B cell (primary cell): Measurements from ENCODE around the gene PRUNE2. TPM values are rescaled to one million over a fixed set of nuclear protein-coding genes. Genes with fewer than 3 reads are reported as not detected.

Experiments used
- ATAC-seq: fragments of 200-7000 bp; cut with Tn5 transposase; one replicate; pipeline ENCODE4 v1.10.0; 2021; ENCODE audit warnings: low read depth, mild to moderate bottlenecking, moderate number of reproducible peaks, moderate library complexity
- CTCF ChIA-PET: fragments of 350-600 bp; sonication (Branson Sonifier 250); formaldehyde crosslinking; loops from one replicate; lab custom pipeline; 2021; ENCODE audit warnings: antibody characterized with exemption, inconsistent platforms; lab: Charles Lee
- POLR2A ChIA-PET: fragments of 350-600 bp; sonication (Branson Sonifier 250); formaldehyde crosslinking; loops from one replicate; lab custom pipeline; 2021; ENCODE audit warnings: antibody characterized with exemption; lab: Charles Lee
- DNase-seq: peaks from one replicate; pipeline ENCODE4 v3.0.0; 2013
- H2AFZ ChIP-seq: 2 replicates; pipeline ENCODE4 v1.6.1; 2012; ENCODE audit warnings: mild to moderate bottlenecking, low read depth, low read length; ENCODE audit not compliant: insufficient read depth, poor library complexity, severe bottlenecking
- H3K27ac ChIP-seq, 2 donors: 1 replicate in 1 of 2; 2 replicates in 1 of 2; pipeline ENCODE4 v1.5.1; 2012 to 2013; ENCODE audit warnings: low read length in 2 of 2, mild to moderate bottlenecking in 2 of 2, moderate library complexity in 1 of 2
- H3K27me3 ChIP-seq, 4 experiments: fragments of 200-600 bp in 1 of 4; sonication (generic) in 1 of 4; replicated peaks in 1 of 4; 1 replicate in 2 of 4; 2 replicates in 2 of 4; pipeline versions ENCODE4 v1.6.1 to v1.7.0; 2013 to 2016; ENCODE audit warnings: low read length in 3 of 4, mild to moderate bottlenecking in 2 of 4, mixed read lengths in 1 of 4, moderate library complexity in 1 of 4; ENCODE audit not compliant: insufficient read depth in 4 of 4, control insufficient read depth in 3 of 4; ENCODE audit errors: control extremely low read depth in 1 of 4
- H3K36me3 ChIP-seq, 2 experiments: replicated peaks in 1 of 2; 1 replicate in 1 of 2; 2 replicates in 1 of 2; pipeline versions ENCODE4 v1.6.1 to v1.7.1; 2013; ENCODE audit warnings: low read length in 1 of 2; ENCODE audit not compliant: insufficient read depth in 2 of 2, control insufficient read depth in 1 of 2; ENCODE audit errors: control extremely low read depth in 1 of 2, extremely low read depth in 1 of 2
- H3K4me1 ChIP-seq, 2 donors: fragments of 200-600 bp in 1 of 2; sonication (generic) in 1 of 2; 1 replicate in 1 of 2; 2 replicates in 1 of 2; pipeline versions ENCODE4 v1.5.1 to v1.6.1; 2013 to 2017; ENCODE audit warnings: low read length in 2 of 2; ENCODE audit not compliant: control insufficient read depth in 2 of 2, insufficient read depth in 2 of 2
- H3K4me2 ChIP-seq: replicated peaks from 2 replicates; pipeline ENCODE3; 2012; ENCODE audit warnings: mild to moderate bottlenecking, low read depth, low read length; ENCODE audit not compliant: poor library complexity, severe bottlenecking
- H3K4me3 ChIP-seq, 5 experiments: fragments of 200-600 bp in 1 of 5; sonication (generic) in 1 of 5; 1 replicate in 3 of 5; 2 replicates in 2 of 5; pipeline versions ENCODE4 v1.5.1 to v1.7.0; 2011 to 2016; ENCODE audit warnings: low read length in 4 of 5, mild to moderate bottlenecking in 4 of 5, low read depth in 2 of 5, control low read depth in 1 of 5, moderate library complexity in 1 of 5; ENCODE audit not compliant: insufficient read depth in 1 of 5; ENCODE audit errors: control extremely low read depth in 1 of 5, extremely low read depth in 1 of 5
- H3K79me2 ChIP-seq: fragments of 200-600 bp; sonication (generic); one replicate; pipeline ENCODE4 v1.6.0; 2016; ENCODE audit warnings: low read length; ENCODE audit not compliant: control insufficient read depth, insufficient read depth
- H3K9ac ChIP-seq: fragments of 200-600 bp; sonication (generic); 2 replicates; pipeline ENCODE4 v1.6.1; 2017; ENCODE audit warnings: mild to moderate bottlenecking, low read length, moderate library complexity
- H3K9me3 ChIP-seq, 3 donors: one replicate each; pipeline versions ENCODE4 v1.6.1 to v1.7.1; 2013; ENCODE audit warnings: low read length in 2 of 3; ENCODE audit not compliant: control insufficient read depth in 2 of 3, insufficient read depth in 1 of 3; ENCODE audit errors: control extremely low read depth in 1 of 3
- H4K20me1 ChIP-seq: 2 replicates; pipeline ENCODE4 v1.6.0; 2012; ENCODE audit warnings: mild to moderate bottlenecking, low read length; ENCODE audit not compliant: insufficient read depth, control insufficient read depth, poor library complexity, severe bottlenecking
- H3K27ac Mint-ChIP-seq: one replicate; pipeline ENCODE4 v1.8.0; 2021; ENCODE audit warnings: mixed read lengths
- H3K27me3 Mint-ChIP-seq: one replicate; pipeline ENCODE4 v1.8.0; 2021; ENCODE audit warnings: mixed read lengths
- H3K4me1 Mint-ChIP-seq: one replicate; pipeline ENCODE4 v1.8.0; 2021; ENCODE audit warnings: mixed read lengths
- H3K4me3 Mint-ChIP-seq: one replicate; pipeline ENCODE4 v1.8.0; 2021; ENCODE audit warnings: mixed read lengths
- H3K9me3 Mint-ChIP-seq: one replicate; pipeline ENCODE4 v1.8.0; 2022; ENCODE audit warnings: mixed read lengths; ENCODE audit not compliant: insufficient read depth
- EZH2 ChIP-seq: IDR thresholded peaks from 2 replicates; pipeline ENCODE4 v1.6.1; 2012; ENCODE audit warnings: borderline replicate concordance, low read depth, mild to moderate bottlenecking, moderate library complexity, low read length; ENCODE audit not compliant: insufficient read depth, poor library complexity, severe bottlenecking
- WGBS: methylation state at CpG from one replicate; pipeline ENCODE4 v1.1.5; 2013; ENCODE audit warnings: missing lambda C conversion rate; ENCODE audit not compliant: insufficient coverage; 5-methylcytosine and 5-hydroxymethylcytosine counted together
- intact Hi-C: fragments of 100-400 bp; cut with micrococcal nuclease; formaldehyde crosslinking; loops from one replicate; pipeline ENCODE4 v1.10.0; 2022
- polyA plus RNA-seq: library from polyadenylated mRNA; depleted of rRNA; stranded (reverse); fragments of >200 nt; gene quantifications from 2 replicates; pipeline ENCODE4 v1.2.3, GENCODE V29; 2012
- total RNA-seq, 2 donors: library from RNA; stranded (reverse); fragments of 120-200 nt in 1 of 2; gene quantifications; 1 replicate in 1 of 2; 2 replicates in 1 of 2; pipeline versions ENCODE4 v1.2.3 to v1.2.4, GENCODE V29; 2013 to 2022
- TF ChIP-seq, protein P1 (sequence below): fragments of 200-600 bp; IDR thresholded peaks from one replicate; pipeline ENCODE4 v1.8.0; 2022; ENCODE audit warnings: antibody characterized with exemption, mild to moderate bottlenecking

PRUNE2 gene
- total and polyA plus RNA-seq, 2 donors (not counting 1 experiment from before 2014, with no cell fraction given), result 0.12 TPM; not detected in 1

DNA sequence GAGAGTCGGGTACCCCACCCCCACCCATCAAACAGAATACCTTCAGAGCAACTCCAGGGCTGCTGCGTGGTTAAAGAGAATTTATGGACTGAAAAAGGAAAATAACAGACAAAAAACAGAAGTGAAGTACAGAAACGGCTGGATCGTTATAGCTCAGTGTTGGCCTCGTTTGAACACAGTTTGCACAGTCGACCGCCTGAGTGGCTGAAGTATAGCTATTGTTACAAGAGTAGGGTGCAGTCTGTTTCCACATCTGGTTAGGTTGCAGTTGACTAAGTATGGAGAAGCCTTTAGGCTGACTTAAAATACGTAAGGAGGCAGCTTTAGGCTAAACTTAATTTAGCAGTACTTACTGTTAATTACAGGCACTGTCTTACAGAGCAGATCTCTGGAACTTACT, 325.7 kb downstream of the PRUNE2 start:
- CTCF ChIA-PET, result interaction anchor here (0.9 kb wide), 1 partner anchor 133 kb away, joined by 3 read pairs; no protein-coding TSS in a partner anchor
- H3K9me3 ChIP-seq, result peaks cover 0 to 11% (median 0%) of the 10 kb centered on the region in 3 donors

DNA sequence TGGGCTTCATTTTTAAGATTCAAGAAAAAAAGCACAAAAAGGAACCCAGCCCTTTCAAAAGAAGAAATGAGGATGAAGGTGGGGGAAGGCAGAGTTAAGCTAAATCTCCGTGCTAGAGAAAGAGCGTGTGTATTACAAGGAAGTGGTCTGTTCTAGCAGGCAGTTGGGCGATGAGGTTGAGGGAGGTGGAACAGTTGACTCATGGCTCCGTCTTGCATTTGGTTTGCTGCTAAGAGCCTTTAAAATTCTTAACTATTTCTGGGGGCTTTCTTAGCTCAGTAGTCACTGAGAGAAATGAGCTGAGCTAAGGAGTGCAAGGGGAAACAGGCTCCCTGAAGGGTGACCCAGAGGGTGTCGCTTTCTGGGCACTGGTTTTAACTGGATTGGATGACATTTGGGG, 329.6 kb downstream of the PRUNE2 start:
- POLR2A ChIA-PET, result no interaction called here

More for the DNA sequence above, 325.7 kb downstream of the PRUNE2 start:
- 5% methylated on average over 5 of the region's 8 CpGs for WGBS
- H3K9me3 Mint-ChIP-seq, result no peaks in the 10 kb centered on the region
- DNase-seq (no peak), ATAC-seq (no peak)
- Histone ChIP-seq H3K27me3 (no peaks in the 10 kb centered on the region), H2AFZ (no peak overlapping the region), H3K4me2 (peak overlapping the region; percentile 22), H3K9ac (no peak overlapping the region), H3K36me3 (no peaks in the 10 kb centered on the region), H3K79me2 (no peaks in the 10 kb centered on the region), H3K4me1 (peaks cover 21 to 28% of the 10 kb centered on the region in 2 donors), H3K4me3 (no peak overlapping the region), H3K27ac (no peak overlapping the region), H4K20me1 (no peaks in the 10 kb centered on the region)
- H3K27ac Mint-ChIP-seq, result no peak overlapping the region
- H3K4me3 Mint-ChIP-seq, result peak overlapping the region; percentile 2
- H3K27me3 Mint-ChIP-seq, result peaks cover 14% of the 10 kb centered on the region
- POLR2A ChIA-PET, result no interaction called here
- intact Hi-C loops, result no loop called here
- peaks cover 31% of the 10 kb centered on the region for H3K4me1 Mint-ChIP-seq
- no peak for TF ChIP-seq EZH2
- TF ChIP-seq, protein P1, sequence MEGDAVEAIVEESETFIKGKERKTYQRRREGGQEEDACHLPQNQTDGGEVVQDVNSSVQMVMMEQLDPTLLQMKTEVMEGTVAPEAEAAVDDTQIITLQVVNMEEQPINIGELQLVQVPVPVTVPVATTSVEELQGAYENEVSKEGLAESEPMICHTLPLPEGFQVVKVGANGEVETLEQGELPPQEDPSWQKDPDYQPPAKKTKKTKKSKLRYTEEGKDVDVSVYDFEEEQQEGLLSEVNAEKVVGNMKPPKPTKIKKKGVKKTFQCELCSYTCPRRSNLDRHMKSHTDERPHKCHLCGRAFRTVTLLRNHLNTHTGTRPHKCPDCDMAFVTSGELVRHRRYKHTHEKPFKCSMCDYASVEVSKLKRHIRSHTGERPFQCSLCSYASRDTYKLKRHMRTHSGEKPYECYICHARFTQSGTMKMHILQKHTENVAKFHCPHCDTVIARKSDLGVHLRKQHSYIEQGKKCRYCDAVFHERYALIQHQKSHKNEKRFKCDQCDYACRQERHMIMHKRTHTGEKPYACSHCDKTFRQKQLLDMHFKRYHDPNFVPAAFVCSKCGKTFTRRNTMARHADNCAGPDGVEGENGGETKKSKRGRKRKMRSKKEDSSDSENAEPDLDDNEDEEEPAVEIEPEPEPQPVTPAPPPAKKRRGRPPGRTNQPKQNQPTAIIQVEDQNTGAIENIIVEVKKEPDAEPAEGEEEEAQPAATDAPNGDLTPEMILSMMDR, result no peak

More for the DNA sequence above, 329.6 kb downstream of the PRUNE2 start:
- Histone ChIP-seq H3K4me1 (peaks cover 26 to 31% of the 10 kb centered on the region in 2 donors), H3K79me2 (no peaks in the 10 kb centered on the region), H3K4me2 (peak overlapping the region; percentile 53), H2AFZ (peak overlapping the region; percentile 47), H3K4me3 (peak overlapping the region in 1 of 5 experiments; percentile 27), H3K27me3 (no peaks in the 10 kb centered on the region), H4K20me1 (no peaks in the 10 kb centered on the region), H3K36me3 (no peaks in the 10 kb centered on the region), H3K9ac (no peak overlapping the region), H3K9me3 (peaks cover 0 to 11% (median 0%) of the 10 kb centered on the region in 3 donors), H3K27ac (peak overlapping the region in 1 of 2 donors; percentile 14)
- ATAC-seq (peak; percentile 83), DNase-seq (peak; percentile 44)
- intact Hi-C loops, result loop anchor here (2.0 to 5.0 kb wide), 2 partner anchors 64 to 118 kb away; partner anchors contain the start of gene GCNT1
- no peaks in the 10 kb centered on the region for H3K9me3 Mint-ChIP-seq
- H3K27ac Mint-ChIP-seq, result peak overlapping the region; percentile 35
- 0% methylated on average over 4 of the region's 5 CpGs for WGBS
- H3K4me3 Mint-ChIP-seq, result peak overlapping the region; percentile 21
- CTCF ChIA-PET, result no interaction called here
- peaks cover 14% of the 10 kb centered on the region for H3K27me3 Mint-ChIP-seq
- H3K4me1 Mint-ChIP-seq, result peaks cover 44% of the 10 kb centered on the region
- TF ChIP-seq EZH2, result no peak
- TF ChIP-seq, protein P1, result no peak
